Astrocyte (in vitro differentiated cells and primary cell): ENCODE measurements around the gene AMFR. TPM values are rescaled to one million over a fixed set of nuclear protein-coding genes. Genes with fewer than 3 reads are reported as not detected.

Experiments used
- DNase-seq: peaks from one replicate; pipeline ENCODE4 v3.0.0-alpha.2; 2010; ENCODE audit warnings: low read depth
- FAIRE-seq: peaks from 2 replicates; lab custom pipeline; 2011; peaks lifted over from hg19 to GRCh38; lab: Jason Lieb, UNC
- H2AFZ ChIP-seq: 2 replicates; pipeline ENCODE4 v1.6.0; 2012; ENCODE audit warnings: low read depth, low read length, inconsistent platforms
- H3K27ac ChIP-seq: 2 replicates; pipeline ENCODE4 v1.5.1; 2011; ENCODE audit warnings: low read depth, low read length, inconsistent platforms
- H3K27me3 ChIP-seq: 2 replicates; pipeline ENCODE4 v1.6.0; 2011; ENCODE audit warnings: low read length, inconsistent platforms; ENCODE audit not compliant: insufficient read depth
- H3K36me3 ChIP-seq: 2 replicates; pipeline ENCODE4 v1.5.1; 2011; ENCODE audit warnings: low read length, inconsistent platforms; ENCODE audit not compliant: insufficient read depth
- H3K4me1 ChIP-seq: 2 replicates; pipeline ENCODE4 v1.5.1; 2011; ENCODE audit warnings: low read length, inconsistent platforms; ENCODE audit not compliant: insufficient read depth
- H3K4me2 ChIP-seq: 2 replicates; pipeline ENCODE4 v1.6.0; 2012; ENCODE audit warnings: low read length, inconsistent platforms
- H3K4me3 ChIP-seq: 2 replicates; pipeline ENCODE4 v1.5.1; 2011; ENCODE audit warnings: low read depth, mild to moderate bottlenecking, low read length, inconsistent platforms; ENCODE audit not compliant: insufficient read depth
- H3K79me2 ChIP-seq: 2 replicates; pipeline ENCODE4 v1.6.0; 2012; ENCODE audit warnings: mild to moderate bottlenecking, low read length, inconsistent platforms; ENCODE audit not compliant: insufficient read depth
- H3K9ac ChIP-seq: 2 replicates; pipeline ENCODE4 v1.6.0; 2012; ENCODE audit warnings: mild to moderate bottlenecking, low read length, inconsistent platforms
- H3K9me3 ChIP-seq: 2 replicates; pipeline ENCODE4 v1.5.1; 2012; ENCODE audit warnings: low read depth, mild to moderate bottlenecking, low read length, inconsistent platforms; ENCODE audit not compliant: insufficient read depth
- H4K20me1 ChIP-seq: 2 replicates; pipeline ENCODE4 v1.6.0; 2012; ENCODE audit warnings: low read length, inconsistent platforms; ENCODE audit not compliant: insufficient read depth
- H3K27ac Mint-ChIP-seq: one replicate; pipeline ENCODE4 v1.8.0; 2021; ENCODE audit warnings: mild to moderate bottlenecking, mixed read lengths; ENCODE audit not compliant: unreplicated experiment
- H3K27me3 Mint-ChIP-seq: one replicate; pipeline ENCODE4 v1.8.0; 2021; ENCODE audit warnings: low read depth, mixed read lengths; ENCODE audit not compliant: unreplicated experiment
- H3K36me3 Mint-ChIP-seq: one replicate; pipeline ENCODE4 v1.8.0; 2021; ENCODE audit warnings: low read depth, mixed read lengths; ENCODE audit not compliant: unreplicated experiment
- H3K4me1 Mint-ChIP-seq: one replicate; pipeline ENCODE4 v1.8.0; 2021; ENCODE audit warnings: low read depth, mixed read lengths; ENCODE audit not compliant: unreplicated experiment
- H3K4me3 Mint-ChIP-seq: one replicate; pipeline ENCODE4 v1.8.0; 2021; ENCODE audit warnings: mild to moderate bottlenecking, moderate library complexity, mixed read lengths; ENCODE audit not compliant: unreplicated experiment
- H3K9me3 Mint-ChIP-seq: one replicate; pipeline ENCODE4 v1.8.0; 2021; ENCODE audit warnings: mild to moderate bottlenecking, mixed read lengths; ENCODE audit not compliant: unreplicated experiment
- CTCF ChIP-seq: IDR thresholded peaks from 2 replicates; pipeline ENCODE4 v1.5.1; 2011; ENCODE audit warnings: low read depth, mild to moderate bottlenecking, inconsistent platforms, low read length, moderate library complexity; ENCODE audit not compliant: insufficient read depth
- EZH2 ChIP-seq: IDR thresholded peaks from 2 replicates; pipeline ENCODE4 v1.6.1; 2012; ENCODE audit warnings: mild to moderate bottlenecking, low read length, inconsistent platforms; ENCODE audit not compliant: insufficient read depth
- total RNA-seq: library from RNA; stranded (reverse); gene quantifications from 2 replicates; pipeline ENCODE4 v1.2.1, GENCODE V29; 2021

The AMFR gene
- total RNA-seq, 1 donor from 2014 or later = 86.2 TPM

- no peaks in the 10 kb centered on the region for H3K36me3 ChIP-seq
- no peaks in the 10 kb centered on the region for H4K20me1 ChIP-seq
- H3K4me2 ChIP-seq = no peak overlapping the region
- Mint-ChIP-seq H3K4me3 (no peak overlapping the region), H3K27ac (no peak overlapping the region), H3K27me3 (peaks cover 14% of the 10 kb centered on the region), H3K9me3 (no peaks in the 10 kb centered on the region), H3K36me3 (no peaks in the 10 kb centered on the region), H3K4me1 (no peaks in the 10 kb centered on the region)
- H3K9ac ChIP-seq = no peak overlapping the region
- DNase-seq (no peak), FAIRE-seq (no peak)
- H3K27ac ChIP-seq = no peak overlapping the region
- H3K79me2 ChIP-seq = no peaks in the 10 kb centered on the region
- H3K9me3 ChIP-seq = no peaks in the 10 kb centered on the region
- no peak overlapping the region for H2AFZ ChIP-seq
- no peaks in the 10 kb centered on the region for H3K4me1 ChIP-seq
- TF ChIP-seq CTCF = no peak
- no peak for TF ChIP-seq EZH2
- H3K27me3 ChIP-seq = no peaks in the 10 kb centered on the region
- no peak overlapping the region for H3K4me3 ChIP-seq
Observed at GRCh38 chr16:56340416-56340815, 84.9 kb downstream of the AMFR start.

- no peak overlapping the region for H3K27ac Mint-ChIP-seq
Observed at GRCh38 chr16:56339431-56340195, 85.7 kb downstream of the AMFR start.

More at GRCh38 chr16:56339431-56340195, 85.7 kb downstream of the AMFR start:
- Histone ChIP-seq H3K4me1 (no peaks in the 10 kb centered on the region), H3K4me3 (no peak overlapping the region), H3K9ac (no peak overlapping the region), H2AFZ (no peak overlapping the region), H3K27me3 (no peaks in the 10 kb centered on the region), H3K36me3 (no peaks in the 10 kb centered on the region), H3K9me3 (no peaks in the 10 kb centered on the region), H4K20me1 (no peaks in the 10 kb centered on the region), H3K27ac (no peak overlapping the region), H3K79me2 (no peaks in the 10 kb centered on the region), H3K4me2 (no peak overlapping the region)
- no peak for TF ChIP-seq EZH2
- no peak for TF ChIP-seq CTCF
- peaks cover 14% of the 10 kb centered on the region for H3K27me3 Mint-ChIP-seq
- H3K9me3 Mint-ChIP-seq = no peaks in the 10 kb centered on the region
- no peaks in the 10 kb centered on the region for H3K4me1 Mint-ChIP-seq
- FAIRE-seq (no peak), DNase-seq (no peak)
- H3K4me3 Mint-ChIP-seq = no peak overlapping the region
- no peaks in the 10 kb centered on the region for H3K36me3 Mint-ChIP-seq
